Muscle of back (tissue), 11 donors: ENCODE results near the gene ROR2. TPM values are rescaled to one million over a fixed set of nuclear protein-coding genes. Genes with fewer than 3 reads are reported as not detected.
"Not testable (repeated sequence)": the region's sequence is repeated elsewhere in the genome, so short reads cannot be mapped to it uniquely, and the experiment has no call there.

Experiments used
- DNase-seq, 3 donors: peaks; one replicate each; pipeline versions ENCODE4 v3.0.0 to v3.0.0-alpha.2; 2013
- polyA plus RNA-seq, 10 donors: library from polyadenylated mRNA; unstranded; fragments of 120-200 nt; gene quantifications; one replicate each; pipeline ENCODE4 v1.2.1, GENCODE V29; 2013; ENCODE audit not compliant: insufficient read length in 10 of 10

The ROR2 gene
- polyA plus RNA-seq, 10 donors: 1.9 to 12.8 (median 2.8) TPM

- DNase-seq: no peak
These were observed 307.3 kb downstream of the ROR2 start for GRCh38 chr9:91642771-91643170.

GRCh38 chr9:91640428-91640827, 309.6 kb downstream of the ROR2 start:
- no peak for DNase-seq

DNA sequence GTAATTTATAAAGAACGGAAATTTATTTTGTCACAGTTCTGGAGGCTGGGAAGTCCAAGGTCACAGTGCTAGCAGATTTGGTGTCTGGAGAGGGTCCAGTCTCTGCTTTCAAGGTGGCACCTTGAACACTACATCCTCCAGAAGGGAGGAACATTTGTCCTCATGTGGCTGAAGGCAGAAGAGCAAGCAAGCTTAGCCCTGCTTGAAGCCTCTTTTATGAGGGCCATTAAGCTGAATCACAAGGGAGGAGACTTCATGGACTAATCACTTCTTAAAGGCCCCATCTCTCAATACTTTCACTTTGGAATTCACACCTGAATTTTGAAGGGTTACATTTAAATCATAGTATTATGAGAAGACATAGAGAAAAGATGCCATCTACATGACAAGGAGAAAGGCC, 311.0 kb downstream of the ROR2 start:
- no peak for DNase-seq

GRCh38 chr9:91634832-91635231, 315.2 kb downstream of the ROR2 start:
- not testable (repeated sequence) for DNase-seq

GRCh38 chr9:91629718-91630117, 320.3 kb downstream of the ROR2 start:
- no peak for DNase-seq

DNA sequence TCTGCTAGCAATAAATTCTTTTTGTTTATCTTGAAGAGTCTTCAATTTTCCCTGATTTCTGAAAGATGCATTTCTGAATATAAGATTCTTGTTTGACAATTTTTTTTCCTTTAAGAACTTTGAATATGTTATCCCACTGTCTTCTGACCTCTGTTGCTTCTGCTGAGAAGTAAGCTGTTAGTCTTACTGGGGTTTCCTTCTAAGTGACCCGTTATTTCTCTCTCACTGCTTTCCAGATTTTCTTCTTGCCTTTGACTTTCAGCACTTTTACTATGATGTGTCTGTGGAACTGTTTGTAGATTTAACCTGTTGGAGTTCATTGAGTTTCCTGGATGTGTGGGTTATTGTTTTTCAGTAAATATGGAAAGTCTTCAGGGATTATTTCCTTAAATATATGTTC, 321.1 kb downstream of the ROR2 start:
- DNase-seq: no peak

- DNase-seq: peak; percentile 16 to 67 (median 24)
These were observed 324.7 kb downstream of the ROR2 start for GRCh38 chr9:91625331-91625730.

- DNase-seq: no peak
These were observed 327.0 kb downstream of the ROR2 start for GRCh38 chr9:91623004-91623403.

- not testable (repeated sequence) for DNase-seq
These were observed 327.9 kb downstream of the ROR2 start for GRCh38 chr9:91622121-91622520.

- DNase-seq: not testable (repeated sequence)
These were observed 336.0 kb downstream of the ROR2 start for GRCh38 chr9:91614044-91614443.

- no peak for DNase-seq
These were observed 338.4 kb downstream of the ROR2 start for GRCh38 chr9:91611582-91611981.

GRCh38 chr9:91606255-91606995, 343.6 kb downstream of the ROR2 start:
- no peak for DNase-seq

DNA sequence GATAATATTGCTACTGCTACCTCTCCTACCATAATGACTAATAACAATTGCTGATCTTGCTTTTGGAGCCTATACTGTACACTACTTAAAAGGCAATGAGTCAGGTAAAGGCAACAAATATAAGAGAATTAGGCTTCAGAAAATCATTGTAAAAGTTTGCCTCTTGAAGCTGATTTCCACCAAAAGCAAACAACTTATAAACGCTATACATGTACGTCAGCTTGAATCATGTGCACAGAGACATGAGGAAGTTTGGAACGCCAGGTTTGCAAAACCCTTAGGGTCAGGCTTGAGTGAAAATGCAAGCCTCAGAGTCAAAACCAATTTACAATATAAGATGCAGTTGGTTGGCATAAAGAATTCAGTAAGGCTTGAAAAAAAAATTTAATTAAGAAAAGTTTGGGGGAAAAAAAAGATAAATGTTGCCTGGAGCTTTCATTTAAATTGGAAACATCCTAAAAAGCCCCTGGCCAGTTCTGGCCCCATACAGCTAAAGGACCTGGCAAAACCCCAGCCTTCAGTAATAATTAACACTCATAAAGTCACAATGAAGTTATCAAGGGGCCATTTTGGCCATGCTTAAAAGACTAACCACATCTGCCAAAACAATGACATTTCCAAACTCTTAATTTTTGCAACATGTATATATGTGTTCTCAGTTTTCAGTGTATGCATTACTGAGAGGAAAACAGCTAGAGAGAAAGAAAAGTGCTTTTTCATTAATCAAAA, 345.4 kb downstream of the ROR2 start:
- DNase-seq: peak in 1 of 3 donors; percentile 19

GRCh38 chr9:91603932-91604331, 346.1 kb downstream of the ROR2 start:
- no peak for DNase-seq

DNA sequence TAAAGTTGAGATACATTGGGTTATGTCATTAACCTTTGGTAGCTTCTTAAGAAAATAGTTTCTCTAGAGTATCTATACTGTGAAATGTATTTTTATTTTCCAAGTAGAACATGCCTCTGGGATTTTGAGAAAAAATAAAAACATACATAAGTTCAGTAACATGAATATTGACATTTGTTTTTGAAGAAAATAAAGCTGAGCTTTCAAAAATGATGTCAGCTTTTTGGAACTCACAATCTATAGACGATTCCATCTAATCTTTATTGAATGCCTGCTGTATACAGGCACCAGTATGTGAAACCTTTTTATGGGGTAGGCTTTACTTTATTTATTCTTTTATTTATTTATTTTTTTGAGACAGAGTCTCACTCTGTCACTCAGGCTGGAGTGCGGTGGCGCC, 350.5 kb downstream of the ROR2 start:
- no peak for DNase-seq

GRCh38 chr9:91591627-91592026, 358.4 kb downstream of the ROR2 start:
- no peak for DNase-seq

GRCh38 chr9:91589101-91589553, 360.9 kb downstream of the ROR2 start:
- peak; percentile 21 to 69 (median 40) for DNase-seq

DNA sequence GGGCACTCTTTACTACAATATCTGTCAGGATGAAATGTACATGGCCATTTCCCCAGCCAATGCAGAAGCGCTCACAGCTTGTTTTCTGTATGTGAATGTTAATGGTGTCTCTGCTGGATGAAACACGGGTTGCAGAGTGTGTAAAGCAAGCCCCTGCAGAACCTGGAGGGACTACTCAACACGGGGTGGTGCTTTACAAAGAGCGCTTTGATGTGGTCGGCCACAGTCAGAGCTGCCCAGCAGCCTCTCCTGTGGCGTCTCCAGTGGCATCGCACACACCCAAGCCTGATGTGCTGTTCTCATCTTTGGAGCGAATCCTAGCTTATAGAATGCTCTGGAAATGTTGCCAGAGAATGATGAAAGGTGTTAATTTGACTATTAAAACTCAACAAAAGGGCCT, 363.7 kb downstream of the ROR2 start:
- DNase-seq: no peak

DNA sequence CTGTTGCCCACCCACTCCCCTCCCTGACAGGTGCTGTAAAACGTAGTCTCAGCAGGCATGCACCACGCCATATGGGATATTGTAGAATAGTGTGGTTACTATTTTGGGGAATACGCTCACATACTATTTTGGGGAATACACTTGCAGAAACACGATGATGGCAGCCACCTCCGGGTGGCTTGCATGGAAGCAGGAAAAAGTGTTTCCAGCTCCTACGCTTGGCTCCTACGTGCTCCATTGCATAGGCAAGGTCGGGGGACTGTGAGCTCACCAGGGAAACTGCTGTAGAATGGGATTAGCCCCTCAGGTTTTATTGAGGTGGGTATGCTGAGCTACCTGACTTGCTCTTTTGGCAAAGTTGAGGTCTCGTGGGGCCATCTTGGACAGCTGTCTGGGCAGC, 366.1 kb downstream of the ROR2 start:
- DNase-seq: no peak

- DNase-seq: no peak
These were observed 366.7 kb downstream of the ROR2 start for GRCh38 chr9:91583161-91583875.

GRCh38 chr9:91582181-91582580, 367.8 kb downstream of the ROR2 start:
- DNase-seq: no peak

- peak in 1 of 3 donors; percentile 7 for DNase-seq
These were observed 369.9 kb downstream of the ROR2 start for GRCh38 chr9:91580136-91580535.

DNA sequence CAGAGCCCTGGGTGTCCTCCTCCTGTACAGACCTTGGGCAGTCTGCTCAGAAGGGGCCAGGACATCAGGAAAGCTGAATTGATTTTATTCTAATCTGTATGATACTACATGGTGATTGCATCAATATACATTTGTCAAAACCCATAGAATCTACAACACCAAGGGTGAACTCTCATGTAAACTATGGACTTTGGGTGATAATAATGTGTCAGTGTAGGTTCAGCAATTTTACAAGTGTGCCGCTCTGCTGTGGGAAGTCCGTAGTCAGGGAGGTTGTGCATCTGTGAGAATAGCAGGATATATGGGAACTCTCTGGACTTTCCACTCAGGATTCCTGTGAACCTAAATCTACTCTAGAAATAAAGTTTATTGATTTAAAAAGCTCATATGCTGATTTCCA, 371.1 kb downstream of the ROR2 start:
- DNase-seq: no peak
